Heart left ventricle (tissue), 16 donors: ENCODE data around the gene LTA. TPM values are rescaled to one million over a fixed set of nuclear protein-coding genes. Genes with fewer than 3 reads are reported as not detected.
"Not testable (repeated sequence)": the region's sequence is repeated elsewhere in the genome, so short reads cannot be mapped to it uniquely, and the experiment has no call there.

Experiments
- ATAC-seq, 4 donors: fragments of 200-7000 bp; cut with Tn5 transposase; one replicate each; pipeline ENCODE4 v1.9.1; 2020 to 2022; ENCODE audit warnings: moderate library complexity in 4 of 4, mild to moderate bottlenecking in 3 of 4, moderate number of reproducible peaks in 1 of 4
- DNase-seq, 5 donors: peaks; one replicate each; pipeline ENCODE4 v3.0.0-alpha.2; 2020
- H3K27ac ChIP-seq, 12 donors: fragments of 200-600 bp; sonication (generic) in 4 of 12; one replicate each; pipeline versions ENCODE4 v1.5.0 to v1.8.0; 2016 to 2022; ENCODE audit warnings: mild to moderate bottlenecking in 2 of 12
- H3K27me3 ChIP-seq, 9 donors: fragments of 200-600 bp; sonication (generic) in 2 of 9; one replicate each; pipeline versions ENCODE4 v1.5.1 to v1.8.0; 2016 to 2022; ENCODE audit warnings: mild to moderate bottlenecking in 3 of 9
- H3K36me3 ChIP-seq, 9 donors: fragments of 200-600 bp; sonication (generic) in 2 of 9; one replicate each; pipeline versions ENCODE4 v1.5.0 to v1.8.0; 2018 to 2022; ENCODE audit warnings: mild to moderate bottlenecking in 2 of 9
- H3K4me1 ChIP-seq, 12 donors: fragments of 200-600 bp; sonication (generic) in 4 of 12; one replicate each; pipeline versions ENCODE4 v1.5.0 to v1.8.0; 2016 to 2022; ENCODE audit warnings: mild to moderate bottlenecking in 3 of 12
- H3K4me3 ChIP-seq, 12 donors: fragments of 200-600 bp; sonication (generic) in 4 of 12; one replicate each; pipeline versions ENCODE4 v1.5.0 to v1.8.0; 2017 to 2022; ENCODE audit warnings: mild to moderate bottlenecking in 9 of 12, moderate library complexity in 4 of 12
- H3K9me3 ChIP-seq, 12 donors: fragments of 200-600 bp; sonication (generic) in 4 of 12; one replicate each; pipeline versions ENCODE4 v1.5.0 to v1.8.0; 2016 to 2022; ENCODE audit warnings: mild to moderate bottlenecking in 1 of 12
- CTCF ChIP-seq, 12 donors: fragments of 200-600 bp; sonication (generic) in 4 of 12; IDR thresholded peaks; one replicate each; pipeline versions ENCODE4 v1.5.0 to v1.8.0; 2018 to 2022; ENCODE audit warnings: antibody characterized with exemption in 12 of 12, mild to moderate bottlenecking in 5 of 12
- POLR2A ChIP-seq, 2 donors: fragments of 450-650 bp; IDR thresholded peaks; one replicate each; pipeline ENCODE4 v1.6.1; 2017; ENCODE audit warnings: antibody characterized with exemption in 2 of 2, mild to moderate bottlenecking in 2 of 2, moderate library complexity in 2 of 2
- WGBS, 4 donors: extraction: QIAGEN DNeasy Blood & Tissue Kit in 2 of 4; methylation state at CpG; one replicate each; pipeline versions ENCODE4 v1.1.5 to v1.1.7; 2013 to 2018; 5-methylcytosine and 5-hydroxymethylcytosine counted together
- intact Hi-C, 10 donors: fragments of 100-400 bp; cut with DNase I; formaldehyde crosslinking; loops; one replicate each; pipeline versions ENCODE4 v1.11.1 to v1.14.2; 2022
- polyA plus RNA-seq, 2 donors: library from polyadenylated mRNA; stranded (reverse); fragments of 200-250 nt; gene quantifications; one replicate each; pipeline ENCODE4 v1.2.3, GENCODE V29; 2013
- total RNA-seq, 9 donors: library from RNA; depleted of rRNA in 2 of 9; stranded (reverse); fragments of >200 nt in 2 of 9; fragmentation: NEBNext Ultra II Directional in 3 of 9; extraction: Animal tissue kit (Norgen Biotek cat#: 25700) in 3 of 9; gene quantifications; one replicate each; pipeline versions ENCODE4 v1.1.0 to v1.2.4, GENCODE V29; 2016 to 2023
- donor health status: ischemic (EF 13 %, LVEDD 7.1; RV severe dilation, severe dysfunction).
- donor health status: healthy with polysubstance abuse.
- donor health status: DM: no; HTN: yes; CAD: no.
- donor health status: DM: no; HTN: no; CAD: no.
- donor health status: ischemic (EF 25% LVEDD 6.9; RV normal size, moderate dysfunction).
- donor health status: ischemic (EF 25% LVEDD 5.7; RV mildly dilated, moderate dysfunction).
- donor health status: healthy.
- donor health status: DM: yes; HTN: yes; CAD: no.
- donor health status: ischemic (EF 35%, LVEDD 5.7; RV mildly dilated, moderate dysfunction).
- donor health status: nonischemic (EF 11% LVEDD 7.7; RV severe dilation, severe dysfunction).
- donor health status: DM: yes; HTN: yes; CAD: no.
- donor health status: PGD.
- donor health status: ischemic (EF 29% LVEDD 5.4; RV normal size, mild dysfunction).
- donor health status: nonischemic (EF 23%, LVEDD 6.1; RV moderate dilation, normal function).

Gene LTA
- total and polyA plus RNA-seq, 11 donors: 0.07 to 0.64 (median 0.18) TPM; not detected in 8

DNA sequence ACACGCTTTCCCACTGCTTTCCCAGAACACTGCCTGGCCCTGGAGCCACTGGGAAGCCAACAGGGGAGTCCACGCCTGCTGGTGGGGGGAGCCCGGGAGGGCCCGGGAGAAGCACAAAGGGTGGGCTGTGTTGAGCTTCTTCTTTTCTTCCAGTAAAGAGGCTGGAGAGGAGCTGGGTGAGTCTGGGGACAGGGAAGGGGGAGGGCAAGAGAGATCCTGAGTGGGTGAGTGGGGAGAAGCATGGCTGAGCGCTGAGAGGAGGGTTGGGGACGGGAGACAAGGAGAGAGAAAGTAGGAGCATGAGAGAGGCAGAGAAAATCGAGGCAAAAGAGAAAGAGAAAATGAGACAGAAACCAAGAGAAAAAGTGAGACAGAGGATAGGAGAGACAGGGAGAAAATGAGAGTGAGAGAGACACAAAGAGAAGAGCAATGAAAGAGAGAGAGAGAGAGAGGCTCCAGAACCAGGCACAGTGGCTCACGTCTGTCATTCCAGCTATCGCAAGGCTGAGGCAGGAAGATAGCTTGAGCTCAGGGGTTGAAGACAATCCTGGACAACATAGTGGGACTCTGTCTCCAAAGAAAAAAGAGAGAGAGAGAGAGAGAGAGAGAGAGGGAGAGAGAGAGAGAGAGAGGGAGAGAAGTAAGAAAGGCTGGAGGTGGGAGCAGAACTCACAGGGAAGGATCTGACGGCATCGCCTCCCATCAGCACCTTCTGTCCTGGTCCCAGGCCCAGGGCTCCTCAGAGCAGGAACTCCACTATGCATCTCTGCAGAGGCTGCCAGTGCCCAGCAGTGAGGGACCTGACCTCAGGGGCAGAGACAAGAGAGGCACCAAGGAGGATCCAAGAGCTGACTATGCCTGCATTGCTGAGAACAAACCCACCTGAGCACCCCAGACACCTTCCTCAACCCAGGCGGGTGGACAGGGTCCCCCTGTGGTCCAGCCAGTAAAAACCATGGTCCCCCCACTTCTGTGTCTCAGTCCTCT lies 16.0 kb downstream of the LTA start:
- Histone ChIP-seq H3K9me3 (no peaks in the 10 kb centered on the region), H3K27me3 (no peaks in the 10 kb centered on the region), H3K4me1 (peaks cover 0 to 65% (median 0%) of the 10 kb centered on the region in 12 donors), H3K36me3 (no peaks in the 10 kb centered on the region), H3K27ac (peak overlapping the region in 1 of 12 donors; percentile 86), H3K4me3 (peak overlapping the region in 3 of 12 donors; percentile 4 to 58 (median 5))
- intact Hi-C loops: no loop called here
- 70 to 80% (median 75%) methylated on average over 12 of the region's 12 CpGs for WGBS, 4 donors
- no peak for ATAC-seq
- no peak for TF ChIP-seq POLR2A (IDR thresholded peaks at IDR 0.05)
- no peak for TF ChIP-seq CTCF (IDR thresholded peaks at IDR 0.05)
- no peak for DNase-seq

DNA sequence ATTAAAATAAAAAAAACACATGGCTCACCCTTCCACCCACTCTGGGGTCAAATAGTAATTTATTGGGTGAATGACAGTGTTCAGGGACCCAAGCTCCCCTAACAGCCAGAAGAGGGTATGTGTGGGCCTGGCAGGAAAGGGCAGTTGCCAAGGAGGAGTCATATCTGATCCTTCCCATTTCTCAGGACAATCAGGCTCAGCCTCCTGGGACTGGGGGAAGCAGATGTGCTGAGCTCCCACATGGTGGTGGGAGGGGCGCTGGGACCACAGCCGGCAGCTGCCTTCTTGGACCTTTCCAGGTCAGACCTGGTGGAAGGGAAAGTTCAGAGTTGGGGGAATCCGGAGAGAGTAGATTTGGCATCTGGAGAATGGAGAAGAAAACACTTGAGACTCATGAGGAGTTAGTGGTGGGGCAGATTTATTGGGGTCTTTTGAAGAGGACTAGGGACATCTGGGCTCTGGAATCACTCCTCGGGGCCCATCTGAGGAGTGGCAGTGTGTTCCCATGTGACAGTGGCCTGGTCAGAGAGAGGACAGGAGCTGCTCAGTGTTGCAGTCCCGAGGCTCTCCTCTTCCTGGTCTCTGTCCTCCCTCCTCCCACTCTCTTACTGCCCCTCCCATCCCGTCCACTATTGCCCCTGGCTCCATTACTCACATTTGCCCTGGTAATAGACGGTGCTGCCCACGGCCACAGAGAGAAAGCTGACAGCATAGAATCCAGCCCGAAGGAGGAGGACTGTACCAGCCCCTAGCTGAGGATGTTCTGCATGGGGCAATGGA lies 17.0 kb downstream of the LTA start:
- Histone ChIP-seq H3K27me3 (no peaks in the 10 kb centered on the region), H3K9me3 (no peaks in the 10 kb centered on the region), H3K4me1 (peaks cover 0 to 57% (median 0%) of the 10 kb centered on the region in 12 donors), H3K36me3 (no peaks in the 10 kb centered on the region), H3K4me3 (peak overlapping the region in 1 of 12 donors; percentile 58), H3K27ac (peak overlapping the region in 1 of 12 donors; percentile 86)
- peak in 1 of 4 donors; percentile 25 for ATAC-seq
- no peak for TF ChIP-seq POLR2A (IDR thresholded peaks at IDR 0.05)
- TF ChIP-seq CTCF (IDR thresholded peaks at IDR 0.05): no peak
- 41 to 53% (median 49%) methylated on average over 9 of the region's 9 CpGs for WGBS, 4 donors
- no peak for DNase-seq
- intact Hi-C loops: no loop called here

DNA sequence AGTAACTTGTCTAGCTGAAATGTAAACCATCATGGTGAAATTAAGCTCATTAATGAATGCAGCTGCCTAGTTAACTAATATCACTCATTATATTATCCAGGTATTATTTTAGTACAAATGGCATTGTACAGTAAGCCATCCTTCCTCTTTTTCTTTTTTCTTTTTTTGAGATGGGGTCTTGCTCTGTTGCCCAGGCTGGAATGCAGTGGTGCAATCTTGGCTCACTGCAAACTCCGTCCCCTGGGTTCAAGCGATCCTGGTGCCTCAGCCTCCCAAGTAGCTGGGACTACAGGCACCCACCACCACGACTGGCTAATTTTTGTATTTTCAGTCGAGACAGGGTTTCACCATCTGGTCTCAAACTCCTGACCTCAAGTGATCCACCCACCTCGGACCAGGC lies 18.6 kb downstream of the LTA start:
- 80 to 93% (median 90%) methylated on average over 5 of the region's 5 CpGs for WGBS, 4 donors
- intact Hi-C loops: loop anchor here in 1 of 10 donors (10.0 kb wide), 1 partner anchor 96 kb away; the partner anchor contains the start of gene MICB

GRCh38 chr6:31592396-31592771 lies 20.3 kb downstream of the LTA start:
- H3K4me1 ChIP-seq: peaks cover 0 to 24% (median 0%) of the 10 kb centered on the region in 12 donors
- peak overlapping the region in 1 of 12 donors; percentile 8 for H3K4me3 ChIP-seq
- no peaks in the 10 kb centered on the region for H3K27me3 ChIP-seq
- 89 to 97% (median 92%) methylated on average over 7 of the region's 7 CpGs for WGBS, 4 donors
- ATAC-seq (no peak), DNase-seq (no peak)
- peak overlapping the region in 1 of 12 donors; percentile 46 for H3K27ac ChIP-seq
- no peaks in the 10 kb centered on the region for H3K9me3 ChIP-seq
- H3K36me3 ChIP-seq: no peaks in the 10 kb centered on the region
- intact Hi-C loops: loop anchor here in 1 of 10 donors (10.0 kb wide), 1 partner anchor 98 kb away; the partner anchor contains the start of gene MICB
- TF ChIP-seq CTCF (IDR thresholded peaks at IDR 0.05): no peak
- TF ChIP-seq POLR2A (IDR thresholded peaks at IDR 0.05): no peak

More for the DNA sequence above, 18.6 kb downstream of the LTA start:
- not testable (repeated sequence) for H3K36me3 ChIP-seq, ATAC-seq, H3K4me3 ChIP-seq, H3K27ac ChIP-seq, H3K27me3 ChIP-seq, H3K9me3 ChIP-seq, DNase-seq
- peaks cover 0 to 40% (median 0%) of the 10 kb centered on the region in 12 donors for H3K4me1 ChIP-seq
